K562 (cell line): ENCODE measurements around the gene CLCNKA.

Experiments used
- ADNP ChIP-seq: fragments of 200-800 bp; sonication (Bioruptor generic); IDR thresholded peaks from 2 replicates; pipeline ENCODE4 v1.6.1; 2016; ENCODE audit warnings: missing genetic modification characterization, missing compliant biosample characterization
- ATF2 ChIP-seq: sonication (generic); formaldehyde crosslinking; IDR thresholded peaks from 2 replicates; pipeline ENCODE4 v1.8.1; 2022; ENCODE audit warnings: missing genetic modification reagents
- CREB5 ChIP-seq: fragments of 250-450 bp; sonication (Bioruptor Pico); IDR thresholded peaks from 2 replicates; pipeline ENCODE4 v1.5.0; 2020; ENCODE audit warnings: mild to moderate bottlenecking
- CTCF ChIP-seq, 3 experiments: IDR thresholded peaks in 2 of 3; conservative IDR thresholded peaks in 1 of 3; 2 replicates each; pipeline ENCODE4 v1.5.1; 2011 to 2012; ENCODE audit warnings: low read length in 3 of 3, mild to moderate bottlenecking in 3 of 3, control low read depth in 2 of 3, improper control_type of control experiment in 1 of 3, inconsistent platforms in 1 of 3, low read depth in 1 of 3, mixed read lengths in 1 of 3, moderate library complexity in 1 of 3; ENCODE audit not compliant: insufficient read depth in 2 of 3
- PML ChIP-seq: IDR thresholded peaks from 2 replicates; pipeline ENCODE4 v1.6.1; 2012; ENCODE audit warnings: low read length, inconsistent platforms
- SMAD1 ChIP-seq: fragments of 150-350 bp; IDR thresholded peaks from 2 replicates; pipeline ENCODE4 v1.6.1; 2014; ENCODE audit warnings: low read length, low read depth; ENCODE audit not compliant: partially characterized antibody
- TEAD2 ChIP-seq: fragments of 450-650 bp; IDR thresholded peaks from 2 replicates; pipeline ENCODE4 v1.6.1; 2016; ENCODE audit warnings: missing genetic modification characterization, control low read depth, missing compliant biosample characterization

- TF ChIP-seq ADNP (tag) = no peak
- TF ChIP-seq CTCF (IDR thresholded peaks at IDR 0.05 in 2 of 3, conservative IDR thresholded peaks at IDR 0.05 in 1 of 3; ENCODE audit: insufficient read depth in 2 of 3, low read depth in 1 of 3, low read length in 3 of 3) = no peak
- TF ChIP-seq PML = no peak
- no peak for TF ChIP-seq ATF2
- no peak for TF ChIP-seq SMAD1
- no peak for TF ChIP-seq CREB5 (CRISPR knock-in tag)
- no peak for TF ChIP-seq TEAD2
Observed at GRCh38 chr1:16076865-16077238, 55.0 kb downstream of the CLCNKA start.
